Measurements from ENCODE around the gene CCDC88C.

The CCDC88C gene

GRCh38 chr14:91343051-91343450 lies 74.6 kb downstream of the CCDC88C start:
- no peak for DNase-seq (ENCODE audit: low read depth)
- TF ChIP-seq, protein P1, sequence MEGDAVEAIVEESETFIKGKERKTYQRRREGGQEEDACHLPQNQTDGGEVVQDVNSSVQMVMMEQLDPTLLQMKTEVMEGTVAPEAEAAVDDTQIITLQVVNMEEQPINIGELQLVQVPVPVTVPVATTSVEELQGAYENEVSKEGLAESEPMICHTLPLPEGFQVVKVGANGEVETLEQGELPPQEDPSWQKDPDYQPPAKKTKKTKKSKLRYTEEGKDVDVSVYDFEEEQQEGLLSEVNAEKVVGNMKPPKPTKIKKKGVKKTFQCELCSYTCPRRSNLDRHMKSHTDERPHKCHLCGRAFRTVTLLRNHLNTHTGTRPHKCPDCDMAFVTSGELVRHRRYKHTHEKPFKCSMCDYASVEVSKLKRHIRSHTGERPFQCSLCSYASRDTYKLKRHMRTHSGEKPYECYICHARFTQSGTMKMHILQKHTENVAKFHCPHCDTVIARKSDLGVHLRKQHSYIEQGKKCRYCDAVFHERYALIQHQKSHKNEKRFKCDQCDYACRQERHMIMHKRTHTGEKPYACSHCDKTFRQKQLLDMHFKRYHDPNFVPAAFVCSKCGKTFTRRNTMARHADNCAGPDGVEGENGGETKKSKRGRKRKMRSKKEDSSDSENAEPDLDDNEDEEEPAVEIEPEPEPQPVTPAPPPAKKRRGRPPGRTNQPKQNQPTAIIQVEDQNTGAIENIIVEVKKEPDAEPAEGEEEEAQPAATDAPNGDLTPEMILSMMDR (IDR thresholded peaks at IDR 0.05; ENCODE audit: low read depth, low read length, missing control alignments): no peak
- H3K4me3 ChIP-seq (ENCODE audit: low read depth, low read length): no peak overlapping the region

GRCh38 chr14:91342206-91342760 lies 75.3 kb downstream of the CCDC88C start:
- DNase-seq (ENCODE audit: low read depth): no peak
- H3K4me3 ChIP-seq (ENCODE audit: low read depth, low read length): no peak overlapping the region
- TF ChIP-seq, protein P1 (IDR thresholded peaks at IDR 0.05; ENCODE audit: low read depth, low read length, missing control alignments): no peak

DNA sequence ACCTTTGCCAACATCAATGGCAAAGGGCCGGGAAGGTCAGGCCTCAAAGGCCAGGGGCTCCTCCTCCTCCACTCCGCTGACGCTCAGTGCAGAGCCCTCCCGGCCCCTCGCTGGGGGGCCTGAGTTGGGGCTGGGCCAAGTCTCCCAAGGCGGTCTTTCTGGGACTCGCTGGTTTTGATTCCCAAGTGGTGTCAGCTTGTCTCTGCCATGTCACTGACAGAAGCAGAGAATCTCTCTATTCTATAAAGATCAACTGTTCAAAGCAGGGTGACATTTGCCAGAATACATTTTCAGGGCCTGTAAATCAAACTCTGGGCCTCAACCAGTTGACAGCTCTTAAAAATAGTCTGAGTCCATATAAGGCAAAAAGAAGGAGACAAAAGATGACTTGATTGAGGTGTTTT lies 75.9 kb downstream of the CCDC88C start:
- TF ChIP-seq, protein P1 (IDR thresholded peaks at IDR 0.05; ENCODE audit: low read depth, low read length, missing control alignments): no peak
- DNase-seq (ENCODE audit: low read depth): no peak
- H3K4me3 ChIP-seq (ENCODE audit: low read depth, low read length): no peak overlapping the region

GRCh38 chr14:91341334-91341733 lies 76.3 kb downstream of the CCDC88C start:
- no peak for DNase-seq (ENCODE audit: low read depth)
- H3K4me3 ChIP-seq (ENCODE audit: low read depth, low read length): no peak overlapping the region
- TF ChIP-seq, protein P1 (IDR thresholded peaks at IDR 0.05; ENCODE audit: low read depth, low read length, missing control alignments): no peak

GRCh38 chr14:91339671-91340369 lies 77.8 kb downstream of the CCDC88C start:
- TF ChIP-seq, protein P1 (IDR thresholded peaks at IDR 0.05; ENCODE audit: low read depth, low read length, missing control alignments): no peak
- H3K4me3 ChIP-seq (ENCODE audit: low read depth, low read length): no peak overlapping the region
- no peak for DNase-seq (ENCODE audit: low read depth)

GRCh38 chr14:91339076-91339475 lies 78.5 kb downstream of the CCDC88C start:
- H3K4me3 ChIP-seq (ENCODE audit: low read depth, low read length): no peak overlapping the region
- TF ChIP-seq, protein P1 (IDR thresholded peaks at IDR 0.05; ENCODE audit: low read depth, low read length, missing control alignments): no peak
- no peak for DNase-seq (ENCODE audit: low read depth)

GRCh38 chr14:91338379-91338778 lies 79.2 kb downstream of the CCDC88C start:
- TF ChIP-seq, protein P1 (IDR thresholded peaks at IDR 0.05; ENCODE audit: low read depth, low read length, missing control alignments): no peak
- no peak overlapping the region for H3K4me3 ChIP-seq (ENCODE audit: low read depth, low read length)
- DNase-seq (ENCODE audit: low read depth): no peak
